ENCODE results near the gene ATP6AP2.

- TF ChIP-seq POLR2A (IDR thresholded peaks at IDR 0.05; ENCODE audit: low read depth, low read length) (no peak), RAD21 (IDR thresholded peaks at IDR 0.05; ENCODE audit: low read length) (no peak), SMC3 (IDR thresholded peaks at IDR 0.05; ENCODE audit: low read depth, low read length) (no peak), USF2 (IDR thresholded peaks at IDR 0.05; ENCODE audit: low read depth, low read length) (no peak), CEBPB (IDR thresholded peaks at IDR 0.05; ENCODE audit: low read depth, low read length) (no peak), FOS (IDR thresholded peaks at IDR 0.05; ENCODE audit: low read depth, low read length) (no peak), MXI1 (IDR thresholded peaks at IDR 0.05; ENCODE audit: borderline replicate concordance, low read depth, low read length) (no peak), MAZ (IDR thresholded peaks at IDR 0.05; ENCODE audit: borderline replicate concordance, low read depth, low read length) (no peak), MAFK (IDR thresholded peaks at IDR 0.05; ENCODE audit: low read depth, low read length) (no peak), NFE2L2 (IDR thresholded peaks at IDR 0.05; ENCODE audit: low read depth, low read length) (no peak), BHLHE40 (IDR thresholded peaks at IDR 0.05; ENCODE audit: low read depth, low read length) (no peak)
- TF ChIP-seq, protein P1, sequence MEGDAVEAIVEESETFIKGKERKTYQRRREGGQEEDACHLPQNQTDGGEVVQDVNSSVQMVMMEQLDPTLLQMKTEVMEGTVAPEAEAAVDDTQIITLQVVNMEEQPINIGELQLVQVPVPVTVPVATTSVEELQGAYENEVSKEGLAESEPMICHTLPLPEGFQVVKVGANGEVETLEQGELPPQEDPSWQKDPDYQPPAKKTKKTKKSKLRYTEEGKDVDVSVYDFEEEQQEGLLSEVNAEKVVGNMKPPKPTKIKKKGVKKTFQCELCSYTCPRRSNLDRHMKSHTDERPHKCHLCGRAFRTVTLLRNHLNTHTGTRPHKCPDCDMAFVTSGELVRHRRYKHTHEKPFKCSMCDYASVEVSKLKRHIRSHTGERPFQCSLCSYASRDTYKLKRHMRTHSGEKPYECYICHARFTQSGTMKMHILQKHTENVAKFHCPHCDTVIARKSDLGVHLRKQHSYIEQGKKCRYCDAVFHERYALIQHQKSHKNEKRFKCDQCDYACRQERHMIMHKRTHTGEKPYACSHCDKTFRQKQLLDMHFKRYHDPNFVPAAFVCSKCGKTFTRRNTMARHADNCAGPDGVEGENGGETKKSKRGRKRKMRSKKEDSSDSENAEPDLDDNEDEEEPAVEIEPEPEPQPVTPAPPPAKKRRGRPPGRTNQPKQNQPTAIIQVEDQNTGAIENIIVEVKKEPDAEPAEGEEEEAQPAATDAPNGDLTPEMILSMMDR (conservative IDR thresholded peaks at IDR 0.05; ENCODE audit: low read depth, low read length) = no peak
- TF ChIP-seq, protein P2, sequence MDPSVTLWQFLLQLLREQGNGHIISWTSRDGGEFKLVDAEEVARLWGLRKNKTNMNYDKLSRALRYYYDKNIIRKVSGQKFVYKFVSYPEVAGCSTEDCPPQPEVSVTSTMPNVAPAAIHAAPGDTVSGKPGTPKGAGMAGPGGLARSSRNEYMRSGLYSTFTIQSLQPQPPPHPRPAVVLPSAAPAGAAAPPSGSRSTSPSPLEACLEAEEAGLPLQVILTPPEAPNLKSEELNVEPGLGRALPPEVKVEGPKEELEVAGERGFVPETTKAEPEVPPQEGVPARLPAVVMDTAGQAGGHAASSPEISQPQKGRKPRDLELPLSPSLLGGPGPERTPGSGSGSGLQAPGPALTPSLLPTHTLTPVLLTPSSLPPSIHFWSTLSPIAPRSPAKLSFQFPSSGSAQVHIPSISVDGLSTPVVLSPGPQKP (IDR thresholded peaks at IDR 0.05; ENCODE audit: borderline replicate concordance, low read depth, low read length) = no peak
These were observed 30.7 kb upstream of the ATP6AP2 start for GRCh38 chrX:40550066-40550465.

Data from IMR-90 (cell line).